COLO668 (cell line): Measurements from ENCODE around the gene GJC2.

Experiments used
- DNase-seq: peaks from one replicate; lab custom pipeline; 2025; ENCODE audit not compliant: unreplicated experiment; lab: John Stamatoyannopoulos, UW

GJC2 gene

DNA sequence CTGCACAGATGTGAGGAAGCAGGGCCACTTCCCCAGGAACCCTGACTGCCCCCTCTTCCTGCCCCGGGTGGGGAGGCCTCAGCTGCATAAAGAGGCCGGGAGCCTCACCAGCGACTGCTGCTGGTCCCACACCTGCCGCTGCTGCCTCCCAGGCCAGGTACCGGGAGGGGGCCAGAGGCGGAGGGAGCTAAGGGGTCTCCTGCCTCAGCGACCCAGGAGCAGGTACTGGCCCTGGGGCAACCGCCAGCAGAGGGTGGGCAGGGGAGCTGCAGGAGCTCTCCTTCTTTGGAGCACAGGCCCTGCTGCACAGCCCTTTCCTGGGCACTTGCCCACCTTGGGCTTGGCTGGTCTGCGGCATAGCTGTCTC, 6.8 kb downstream of the GJC2 start:
- DNase-seq: no peak

DNA sequence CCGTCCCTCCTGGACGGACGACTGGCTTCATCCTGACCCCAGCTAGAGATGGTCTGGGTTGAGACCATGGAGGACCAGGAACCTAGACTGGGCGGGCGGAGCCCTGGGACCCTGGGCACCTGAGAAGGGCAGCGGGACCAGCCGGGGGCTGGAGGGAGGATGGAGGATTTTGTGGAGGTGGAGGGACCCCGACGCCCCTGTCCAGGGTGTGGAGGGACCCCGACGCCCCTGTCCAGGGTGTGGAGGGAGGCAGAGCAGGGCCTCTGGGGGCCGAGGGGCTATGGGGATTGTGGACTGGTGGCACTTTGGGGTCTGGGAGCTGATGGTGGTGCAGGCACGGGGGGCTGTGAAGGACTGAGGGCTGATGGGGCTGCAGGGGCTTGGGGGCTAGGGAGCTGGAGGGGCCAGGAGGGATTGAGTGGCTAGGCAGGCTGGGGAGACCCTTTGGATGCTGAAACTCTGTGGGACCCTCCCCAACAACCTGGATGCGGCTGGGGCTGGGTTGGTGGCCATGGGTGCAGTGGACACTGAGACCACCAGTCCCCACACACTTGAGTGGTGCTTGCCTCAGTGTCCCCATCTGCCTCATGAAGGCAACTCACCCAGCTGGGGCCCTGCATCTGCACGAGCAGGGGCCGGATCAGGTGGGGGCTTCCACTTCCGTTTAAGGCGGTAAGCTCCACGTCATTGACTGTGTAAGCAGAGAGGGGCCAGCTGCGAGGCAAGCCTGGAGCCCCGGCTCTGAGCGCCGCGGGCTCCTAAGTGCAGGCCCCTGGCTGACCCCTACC, 7.4 kb downstream of the GJC2 start:
- DNase-seq: no peak

DNA sequence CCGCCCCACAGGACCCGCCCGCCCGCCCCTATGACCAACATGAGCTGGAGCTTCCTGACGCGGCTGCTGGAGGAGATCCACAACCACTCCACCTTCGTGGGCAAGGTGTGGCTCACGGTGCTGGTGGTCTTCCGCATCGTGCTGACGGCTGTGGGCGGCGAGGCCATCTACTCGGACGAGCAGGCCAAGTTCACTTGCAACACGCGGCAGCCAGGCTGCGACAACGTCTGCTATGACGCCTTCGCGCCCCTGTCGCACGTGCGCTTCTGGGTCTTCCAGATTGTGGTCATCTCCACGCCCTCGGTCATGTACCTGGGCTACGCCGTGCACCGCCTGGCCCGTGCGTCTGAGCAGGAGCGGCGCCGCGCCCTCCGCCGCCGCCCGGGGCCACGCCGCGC, 8.0 kb downstream of the GJC2 start:
- DNase-seq: no peak

DNA sequence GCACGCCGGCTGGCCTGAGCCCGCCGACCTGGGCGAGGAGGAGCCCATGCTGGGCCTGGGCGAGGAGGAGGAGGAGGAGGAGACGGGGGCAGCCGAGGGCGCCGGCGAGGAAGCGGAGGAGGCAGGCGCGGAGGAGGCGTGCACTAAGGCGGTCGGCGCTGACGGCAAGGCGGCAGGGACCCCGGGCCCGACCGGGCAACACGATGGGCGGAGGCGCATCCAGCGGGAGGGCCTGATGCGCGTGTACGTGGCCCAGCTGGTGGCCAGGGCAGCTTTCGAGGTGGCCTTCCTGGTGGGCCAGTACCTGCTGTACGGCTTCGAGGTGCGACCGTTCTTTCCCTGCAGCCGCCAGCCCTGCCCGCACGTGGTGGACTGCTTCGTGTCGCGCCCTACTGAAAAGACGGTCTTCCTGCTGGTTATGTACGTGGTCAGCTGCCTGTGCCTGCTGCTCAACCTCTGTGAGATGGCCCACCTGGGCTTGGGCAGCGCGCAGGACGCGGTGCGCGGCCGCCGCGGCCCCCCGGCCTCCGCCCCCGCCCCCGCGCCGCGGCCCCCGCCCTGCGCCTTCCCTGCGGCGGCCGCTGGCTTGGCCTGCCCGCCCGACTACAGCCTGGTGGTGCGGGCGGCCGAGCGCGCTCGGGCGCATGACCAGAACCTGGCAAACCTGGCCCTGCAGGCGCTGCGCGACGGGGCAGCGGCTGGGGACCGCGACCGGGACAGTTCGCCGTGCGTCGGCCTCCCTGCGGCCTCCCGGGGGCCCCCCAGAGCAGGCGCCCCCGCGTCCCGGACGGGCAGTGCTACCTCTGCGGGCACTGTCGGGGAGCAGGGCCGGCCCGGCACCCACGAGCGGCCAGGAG, 8.6 kb downstream of the GJC2 start:
- DNase-seq: no peak

DNA sequence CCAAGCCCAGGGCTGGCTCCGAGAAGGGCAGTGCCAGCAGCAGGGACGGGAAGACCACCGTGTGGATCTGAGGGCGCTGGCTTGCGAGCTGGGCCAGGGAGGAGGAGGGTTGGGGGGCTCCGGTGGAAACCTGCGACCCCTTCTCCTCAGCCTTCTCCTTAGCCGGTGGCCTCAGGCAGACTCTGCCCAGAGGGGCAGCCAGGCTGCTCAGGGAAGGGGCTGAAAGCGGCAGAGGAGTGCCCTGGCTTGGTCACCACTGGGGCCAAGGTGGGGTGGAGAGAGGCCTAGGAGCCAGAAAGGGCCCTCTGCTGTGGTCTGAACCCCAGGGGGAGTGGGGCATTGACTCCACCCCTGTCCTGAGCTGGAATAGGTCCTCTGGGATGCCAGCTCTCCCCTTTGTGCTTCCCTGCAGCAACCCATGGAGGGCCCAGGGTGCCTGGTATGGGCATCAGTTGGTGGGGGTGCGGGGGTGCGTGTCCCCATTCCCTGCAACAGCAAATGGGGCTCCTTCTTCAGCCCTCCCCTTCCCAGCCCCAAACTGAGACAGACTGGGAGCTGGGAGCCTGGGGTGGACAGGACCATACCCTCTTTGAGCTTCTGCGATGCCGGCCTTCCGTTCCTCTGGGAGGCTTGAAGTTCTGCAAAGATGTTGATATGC, 9.4 kb downstream of the GJC2 start:
- no peak for DNase-seq

DNA sequence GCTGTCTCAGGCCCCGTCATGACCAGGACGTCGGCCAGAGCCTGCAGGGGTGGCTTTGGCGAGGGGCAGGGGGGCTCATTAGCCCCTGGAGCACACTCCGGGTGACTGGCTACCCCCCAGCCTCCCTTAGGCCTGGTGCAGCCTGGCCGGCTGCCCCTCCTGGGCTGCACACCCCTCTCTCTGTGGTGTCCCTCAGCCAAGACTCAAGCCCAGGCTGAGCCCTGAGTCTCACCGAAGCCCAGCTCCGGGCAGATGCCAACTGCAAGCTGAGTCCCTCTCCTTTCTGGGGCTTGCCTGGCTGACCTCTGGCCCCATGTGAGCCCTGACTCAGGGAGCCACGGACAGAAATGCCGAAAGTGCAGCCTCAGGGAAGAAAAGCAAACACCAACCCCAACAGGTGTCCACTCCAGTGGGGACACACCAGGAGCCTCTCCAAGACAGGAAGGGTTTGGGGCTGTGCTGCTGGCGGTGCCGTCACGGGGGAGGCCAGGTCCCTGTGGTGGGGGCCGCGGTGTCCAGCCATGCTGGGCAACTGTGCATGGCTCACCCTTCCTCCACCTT, 10.6 kb downstream of the GJC2 start:
- DNase-seq: no peak

DNA sequence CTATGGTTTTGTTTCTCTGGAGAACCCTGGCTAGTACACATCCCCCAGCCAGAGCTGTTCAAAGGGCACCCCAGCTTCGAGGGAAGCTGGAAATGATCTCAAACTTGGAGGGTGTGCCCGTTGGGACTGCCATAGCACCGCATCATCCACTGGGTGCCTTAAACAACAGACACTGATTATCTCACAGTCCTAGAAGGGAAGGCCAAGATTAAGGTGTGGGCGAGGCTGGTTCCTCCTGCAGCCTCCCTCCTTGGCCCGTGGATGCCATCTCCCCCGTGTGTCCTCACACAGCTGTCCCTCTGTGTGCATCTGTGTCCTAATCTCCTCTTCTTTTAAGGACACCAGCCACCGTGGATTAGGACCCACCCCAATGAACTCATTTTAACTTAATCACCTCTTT, 11.6 kb downstream of the GJC2 start:
- DNase-seq: no peak

DNA sequence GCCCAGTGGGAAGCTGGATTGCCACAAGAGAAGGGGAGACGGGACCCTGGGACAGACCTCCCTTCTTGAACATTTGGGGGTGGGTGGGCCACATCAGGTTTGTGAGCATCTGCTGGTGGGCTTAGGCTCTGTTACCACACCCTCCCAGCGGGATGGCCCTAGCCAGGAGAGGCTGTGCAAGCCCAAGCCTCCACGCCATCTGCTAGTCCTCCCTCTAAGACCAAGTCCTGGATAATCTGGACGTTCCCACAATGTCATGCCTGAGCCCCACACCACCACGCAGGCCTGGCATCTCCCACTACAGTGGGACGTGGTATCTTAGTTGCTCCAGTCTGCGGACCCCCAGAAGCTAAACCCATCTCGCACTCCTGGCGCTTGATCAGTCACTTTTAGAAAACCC, 12.1 kb downstream of the GJC2 start:
- DNase-seq: no peak

DNA sequence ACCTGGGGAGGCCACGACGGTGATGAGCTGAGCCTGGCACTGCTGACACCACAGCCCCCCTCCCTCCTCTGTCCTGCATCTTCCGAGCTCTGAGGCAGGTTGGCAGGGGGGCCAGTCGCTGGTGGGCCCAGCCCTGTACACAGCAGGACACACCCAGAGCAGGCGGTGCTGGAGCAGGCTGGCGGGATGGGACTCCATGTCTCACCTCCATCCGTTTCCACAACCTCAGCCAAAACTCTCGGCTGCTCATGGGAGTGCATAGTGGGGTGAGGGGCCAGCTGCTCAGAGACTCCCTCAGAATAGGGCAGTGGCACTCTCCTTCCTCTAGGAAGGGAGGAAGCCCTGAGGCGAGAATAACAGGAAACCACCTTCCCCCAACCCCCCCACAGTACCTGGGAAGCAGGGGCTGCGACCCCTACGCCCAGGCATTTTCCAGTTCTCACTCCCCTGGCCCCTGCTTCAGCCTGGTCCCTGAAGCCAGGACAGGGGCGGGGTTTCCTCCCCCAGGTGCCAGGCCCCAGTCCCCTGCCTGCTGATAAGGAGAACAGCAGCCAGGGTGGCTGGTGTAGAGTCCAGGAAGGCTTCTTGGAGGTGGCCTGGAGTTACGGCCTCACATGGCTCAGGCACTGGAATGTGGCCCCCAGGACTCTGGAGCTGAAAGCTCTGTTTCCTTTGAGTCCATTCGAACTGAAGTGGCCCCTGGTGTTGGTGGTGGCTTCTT, 12.7 kb downstream of the GJC2 start:
- no peak for DNase-seq

DNA sequence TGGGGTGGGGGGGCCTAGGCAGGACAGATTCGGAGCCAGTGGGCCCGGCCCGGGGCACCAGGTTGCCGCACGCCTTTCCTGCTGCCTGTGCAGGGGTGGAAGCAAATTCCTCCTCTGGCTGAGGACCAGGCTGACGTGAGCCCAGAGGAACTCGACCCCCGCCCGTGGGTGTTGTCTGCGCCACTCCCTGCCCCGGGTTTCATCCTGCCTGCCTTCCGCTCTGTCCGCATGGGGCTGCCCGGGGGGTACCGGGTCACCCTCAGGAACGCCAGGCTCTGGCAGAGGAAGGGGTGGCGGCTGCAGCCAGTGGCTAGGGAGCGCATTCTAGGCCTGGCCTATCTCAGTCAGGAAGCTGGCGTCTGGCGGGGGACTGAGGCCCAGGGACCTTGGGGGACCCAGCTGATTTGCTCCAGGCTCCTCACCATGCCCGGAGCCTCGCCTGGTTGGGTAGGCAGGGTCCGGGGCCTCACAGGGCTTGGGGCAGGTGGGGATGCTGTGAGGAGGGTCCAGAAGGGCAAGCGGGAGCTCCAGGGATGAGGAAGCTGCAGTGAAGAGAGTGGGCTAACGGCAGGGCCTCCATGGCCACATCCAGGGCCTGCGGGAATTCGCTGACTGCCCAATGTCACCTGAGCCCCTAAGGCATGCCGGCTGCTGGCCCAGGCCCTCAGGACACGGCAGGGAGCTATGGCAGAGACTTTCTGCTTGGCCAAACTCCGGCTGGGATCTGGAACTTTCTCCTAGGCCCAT, 13.4 kb downstream of the GJC2 start:
- DNase-seq: no peak

DNA sequence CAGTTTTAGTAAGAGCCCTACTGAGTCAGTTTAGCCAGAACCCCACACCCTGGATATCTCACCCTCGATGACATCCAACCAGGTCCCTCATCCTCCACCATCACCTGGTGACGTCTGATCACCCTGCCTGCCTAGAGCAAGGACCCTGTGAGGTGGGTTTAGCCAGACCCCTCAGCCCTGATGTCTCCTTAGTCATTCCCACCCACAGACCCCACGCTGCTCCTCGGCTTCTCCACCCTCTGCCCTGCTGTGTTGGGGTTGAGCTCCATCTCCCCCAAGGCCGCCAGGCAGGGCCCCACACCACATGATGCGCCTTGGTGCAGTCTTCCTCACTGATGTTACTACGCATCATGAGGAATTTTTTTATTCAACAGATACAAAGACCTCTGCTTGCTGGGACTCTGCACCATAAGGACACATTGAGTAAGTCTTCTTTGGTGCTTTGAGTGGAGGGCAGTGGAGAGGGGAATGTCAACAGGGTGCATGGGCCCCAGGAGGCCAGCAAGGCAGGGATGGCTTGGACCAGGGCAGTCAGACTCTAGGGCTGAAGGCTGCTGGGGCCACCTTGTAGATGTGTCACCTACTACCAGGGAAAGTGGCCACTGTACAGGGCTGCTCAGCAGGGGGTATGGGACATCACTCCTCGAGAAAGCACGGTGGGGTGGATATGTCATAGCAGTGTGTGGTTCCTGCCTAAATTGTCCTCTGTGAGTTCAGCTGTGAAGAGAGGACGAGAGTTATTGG, 14.2 kb downstream of the GJC2 start:
- DNase-seq: no peak

DNA sequence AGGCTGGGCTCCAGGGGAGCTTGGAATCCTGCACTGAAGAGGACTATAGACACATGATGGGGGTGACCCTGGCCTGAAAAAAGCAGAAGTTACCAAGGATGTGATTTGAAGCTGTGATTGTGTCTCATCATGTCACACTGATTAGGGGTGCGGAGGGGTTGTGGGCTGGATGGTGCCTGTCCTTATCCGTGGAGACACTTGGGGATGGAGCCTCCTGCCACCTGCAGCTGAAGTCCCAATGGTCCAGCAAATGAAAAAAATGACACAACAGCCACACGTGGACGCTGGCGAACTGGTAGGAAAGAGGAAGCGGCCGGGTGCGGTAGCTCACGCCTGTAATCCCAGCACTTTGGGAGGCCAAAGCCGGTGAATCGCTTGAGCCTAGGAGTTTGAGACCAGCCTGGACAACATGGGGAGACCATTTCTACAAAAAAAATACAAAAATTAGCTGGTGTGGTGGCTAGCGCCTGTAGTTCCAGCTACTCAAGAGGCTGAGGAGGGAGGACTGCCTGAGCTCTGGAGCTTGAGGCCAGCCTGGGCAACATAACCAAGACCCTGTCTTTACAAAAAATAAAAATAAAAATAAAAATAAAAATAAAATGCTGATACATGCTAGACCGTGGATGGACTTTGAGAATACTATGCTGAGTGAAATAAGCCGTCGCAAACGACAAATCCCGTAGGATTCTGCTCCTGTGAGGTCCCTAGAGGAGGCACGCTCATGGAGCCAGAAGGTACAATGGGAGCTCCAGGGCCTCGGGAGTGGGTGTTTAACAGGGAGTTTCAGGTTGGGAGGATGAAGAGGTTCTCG, 15.0 kb downstream of the GJC2 start:
- no peak for DNase-seq

DNA sequence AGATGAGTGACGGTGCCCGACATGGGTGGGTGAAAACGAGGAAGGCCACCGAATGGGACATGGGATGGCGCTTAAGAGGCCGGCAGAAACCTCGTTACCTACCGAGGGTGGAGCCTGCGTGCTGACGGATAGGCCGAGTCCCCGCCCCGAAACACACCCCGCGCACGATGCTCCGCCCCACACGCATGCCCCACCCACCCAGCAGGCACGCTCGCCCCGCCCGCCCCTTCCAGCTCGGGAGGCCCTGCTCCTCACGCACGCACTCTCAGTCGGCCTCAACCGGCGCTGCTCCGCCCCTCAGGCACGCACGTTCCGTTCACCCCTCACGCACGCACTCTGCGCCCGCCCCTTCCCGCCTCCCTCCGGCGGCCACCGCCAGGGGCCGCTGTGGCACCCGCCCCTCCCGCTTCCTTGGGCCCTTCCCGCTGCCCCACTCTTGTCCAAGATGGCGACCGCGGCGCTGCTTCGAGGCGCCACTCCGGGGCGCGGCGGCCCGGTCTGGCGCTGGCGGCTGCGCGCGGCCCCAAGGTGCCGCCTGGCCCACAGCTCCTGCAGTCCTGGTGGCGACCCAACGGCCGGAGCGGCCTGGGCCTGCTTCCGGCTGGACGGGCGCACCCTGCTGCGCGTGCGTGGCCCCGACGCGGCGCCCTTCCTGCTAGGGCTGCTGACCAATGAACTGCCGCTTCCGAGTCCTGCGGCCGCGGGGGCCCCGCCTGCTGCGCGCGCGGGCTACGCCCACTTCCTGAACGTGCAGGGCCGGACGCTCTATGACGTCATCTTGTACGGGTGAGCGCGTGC, 15.8 kb downstream of the GJC2 start, which contains the start of gene IBA57:
IBA57 (plus strand) TSS at position 433 of the 798 bp plus-strand sequence; CDS start at position 446, 13 bp downstream.
- DNase-seq: peak; percentile 99

DNA sequence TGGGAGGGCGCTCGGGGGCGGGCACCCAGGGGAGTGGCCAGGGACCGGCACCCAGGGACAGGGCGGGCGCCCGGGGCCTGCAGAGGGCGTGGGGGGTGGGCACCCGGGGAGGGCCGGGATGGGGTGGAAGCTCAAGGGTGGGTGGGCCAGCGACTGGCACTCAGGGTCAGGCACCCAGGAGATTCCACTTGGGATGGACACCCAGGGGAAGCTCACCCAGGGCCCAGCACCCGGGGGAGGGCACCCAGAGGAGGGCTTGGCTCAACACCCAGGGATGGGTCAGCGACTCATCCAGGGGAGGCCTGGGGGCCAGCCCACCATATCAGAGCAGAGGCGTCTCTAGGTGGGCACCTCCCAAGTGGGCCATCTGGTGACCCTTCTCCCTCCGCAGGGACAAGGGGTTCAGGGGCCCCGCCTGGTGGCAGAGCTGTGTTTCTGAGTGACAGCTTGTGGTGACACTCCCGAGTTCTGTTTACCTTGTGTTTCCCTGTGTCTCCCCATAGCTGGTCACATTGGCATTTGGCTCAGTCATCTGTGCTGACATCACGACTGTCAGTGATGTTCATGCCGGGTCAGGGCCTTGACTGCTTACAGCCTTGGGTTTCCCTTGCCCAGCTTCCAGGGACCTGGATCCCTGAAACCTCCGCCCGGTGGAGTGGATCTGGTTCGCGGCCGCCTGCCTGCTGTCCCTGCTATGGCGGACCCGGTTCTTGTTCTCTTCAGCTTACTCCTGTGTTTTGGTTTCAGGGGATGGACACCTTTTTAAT, 16.6 kb downstream of the GJC2 start:
- DNase-seq: peak; percentile 76

DNA sequence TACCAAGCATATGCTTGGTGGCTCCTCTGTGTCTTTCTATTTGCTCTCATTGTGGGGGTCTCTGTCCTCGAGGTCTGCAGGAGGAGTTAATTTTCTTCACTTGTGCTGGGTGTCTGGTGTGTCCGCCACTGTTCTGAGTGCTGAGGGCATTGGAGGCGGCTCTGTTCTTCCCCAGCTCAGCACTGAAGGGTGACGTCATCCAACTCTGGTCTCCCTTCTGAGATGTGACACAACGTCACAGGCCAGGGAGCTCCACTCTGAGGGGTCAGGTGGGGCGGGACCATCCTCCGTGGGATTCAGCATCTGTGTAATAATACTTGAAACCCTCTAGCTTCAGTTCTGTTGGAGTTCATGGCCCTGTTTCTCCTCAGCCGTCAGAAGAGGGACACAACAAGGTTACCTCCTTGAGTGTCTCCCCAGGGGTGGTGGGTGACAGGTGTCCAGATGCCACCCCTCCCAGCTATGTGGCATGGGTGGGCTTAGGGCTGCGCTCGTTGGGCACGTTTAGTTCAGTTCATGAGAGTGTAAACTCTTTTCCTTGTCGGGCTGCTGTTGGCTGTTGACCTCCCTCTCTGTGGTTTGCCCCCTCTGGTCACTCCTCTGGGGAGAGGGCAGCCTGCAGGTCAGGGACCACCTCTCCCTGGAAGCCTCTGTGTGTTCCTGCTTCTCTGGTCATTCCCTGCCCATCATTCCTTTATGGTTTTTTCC, 19.0 kb downstream of the GJC2 start:
- no peak for DNase-seq

DNA sequence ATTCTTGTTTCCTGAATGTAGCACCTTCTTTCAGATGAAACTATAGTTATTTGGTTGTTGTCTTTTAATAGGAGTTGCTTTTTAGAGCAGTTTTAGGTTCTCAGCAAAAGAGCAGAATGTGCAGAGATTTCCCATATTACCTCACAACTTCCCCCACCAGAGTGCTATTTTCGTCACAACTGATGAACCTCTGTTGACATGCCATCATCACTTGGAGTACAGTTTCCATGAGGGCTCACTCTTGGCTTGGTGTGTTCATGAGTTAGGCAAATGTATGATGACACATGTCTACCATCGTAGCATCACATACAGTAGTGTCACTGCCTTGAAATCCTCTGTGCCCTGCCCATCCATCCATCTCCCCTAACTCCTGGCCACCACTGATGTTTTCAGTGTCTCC, 19.6 kb downstream of the GJC2 start:
- no peak for DNase-seq
